Measurements from ENCODE around the gene CEACAM6.
"Not testable (repeated sequence)": the region's sequence is repeated elsewhere in the genome, so short reads cannot be mapped to it uniquely, and the experiment has no call there.

The CEACAM6 gene

GRCh38 chr19:41745756-41746155 is 9.6 kb upstream of the CEACAM6 start:
- Histone ChIP-seq H3K4me1 (ENCODE audit: control extremely low read depth in 1 of 4, control insufficient read depth in 4 of 4, insufficient read depth in 4 of 4, low read length in 3 of 4) (peaks cover 21 to 43% (median 33%) of the 10 kb centered on the region in 4 experiments), H3K36me3 (ENCODE audit: control insufficient read depth in 4 of 4, insufficient read depth in 4 of 4, low read length in 3 of 4) (no peaks in the 10 kb centered on the region), H3K9me3 (ENCODE audit: control extremely low read depth in 1 of 5, control insufficient read depth in 4 of 5, insufficient read depth in 2 of 5, low read depth in 1 of 5, low read length in 4 of 5) (no peaks in the 10 kb centered on the region), H3K4me3 (ENCODE audit: control insufficient read depth in 1 of 7, extremely low read depth in 1 of 7, insufficient read depth in 4 of 7, low read depth in 2 of 7, low read length in 6 of 7) (peak overlapping the region in 1 of 7 experiments; percentile 31), H3K27ac (ENCODE audit: insufficient read depth in 1 of 2, low read depth in 1 of 2, low read length in 2 of 2, poor library complexity in 1 of 2, severe bottlenecking in 2 of 2) (no peak overlapping the region), H3K27me3 (replicated peaks in 2 of 5; ENCODE audit: control insufficient read depth in 4 of 5, insufficient read depth in 5 of 5, low read length in 4 of 5) (peaks cover 0 to 2% (median under 1%) of the 10 kb centered on the region in 5 experiments)
- WGBS (ENCODE audit: insufficient coverage) = 17% methylated on average over 5 of the region's 5 CpGs
- POLR2A ChIA-PET = no interaction called here
- DNase-seq = peak in 2 of 3 donors; percentile 66 to 73
- CTCF ChIA-PET = interaction anchor here (0.7 to 6.1 kb wide), 13 partner anchors 8 to 104 kb away, joined by 3 to 59 read pairs (median 4); partner anchors contain the start of gene CEACAM6

- H3K4me3 ChIP-seq (ENCODE audit: control insufficient read depth in 1 of 7, extremely low read depth in 1 of 7, insufficient read depth in 4 of 7, low read depth in 2 of 7, low read length in 6 of 7) = no peak overlapping the region
- peak; percentile 80 to 88 (median 84) for DNase-seq
- no peaks in the 10 kb centered on the region for H3K9me3 ChIP-seq (ENCODE audit: control extremely low read depth in 1 of 5, control insufficient read depth in 4 of 5, insufficient read depth in 2 of 5, low read depth in 1 of 5, low read length in 4 of 5)
- no peak overlapping the region for H3K27ac ChIP-seq (ENCODE audit: insufficient read depth in 1 of 2, low read depth in 1 of 2, low read length in 2 of 2, poor library complexity in 1 of 2, severe bottlenecking in 2 of 2)
- H3K36me3 ChIP-seq (ENCODE audit: control insufficient read depth in 4 of 4, insufficient read depth in 4 of 4, low read length in 3 of 4) = no peaks in the 10 kb centered on the region
- ChIA-PET POLR2A (no interaction called here), CTCF (interaction anchor here (0.8 to 6.1 kb wide), 14 partner anchors 7 to 105 kb away, joined by 3 to 59 read pairs (median 4); partner anchors contain the start of gene CEACAM6)
- peaks cover 21 to 44% (median 33%) of the 10 kb centered on the region in 4 experiments for H3K4me1 ChIP-seq (ENCODE audit: control extremely low read depth in 1 of 4, control insufficient read depth in 4 of 4, insufficient read depth in 4 of 4, low read length in 3 of 4)
- 28% methylated on average over 4 of the region's 11 CpGs for WGBS (ENCODE audit: insufficient coverage)
- H3K27me3 ChIP-seq (replicated peaks in 2 of 5; ENCODE audit: control insufficient read depth in 4 of 5, insufficient read depth in 5 of 5, low read length in 4 of 5) = peaks cover 0 to 2% (median 2%) of the 10 kb centered on the region in 5 experiments
Measured at GRCh38 chr19:41746593-41747227, 8.6 kb upstream of the CEACAM6 start.

GRCh38 chr19:41748012-41748411 is 7.3 kb upstream of the CEACAM6 start:
- Histone ChIP-seq H3K9me3 (ENCODE audit: control extremely low read depth in 1 of 5, control insufficient read depth in 4 of 5, insufficient read depth in 2 of 5, low read depth in 1 of 5, low read length in 4 of 5) (no peaks in the 10 kb centered on the region), H3K27ac (ENCODE audit: insufficient read depth in 1 of 2, low read depth in 1 of 2, low read length in 2 of 2, poor library complexity in 1 of 2, severe bottlenecking in 2 of 2) (no peak overlapping the region), H3K36me3 (ENCODE audit: control insufficient read depth in 4 of 4, insufficient read depth in 4 of 4, low read length in 3 of 4) (no peaks in the 10 kb centered on the region), H3K27me3 (replicated peaks in 2 of 5; ENCODE audit: control insufficient read depth in 4 of 5, insufficient read depth in 5 of 5, low read length in 4 of 5) (peaks cover 0 to 2% (median 2%) of the 10 kb centered on the region in 5 experiments), H3K4me3 (ENCODE audit: control insufficient read depth in 1 of 7, extremely low read depth in 1 of 7, insufficient read depth in 4 of 7, low read depth in 2 of 7, low read length in 6 of 7) (no peak overlapping the region), H3K4me1 (ENCODE audit: control extremely low read depth in 1 of 4, control insufficient read depth in 4 of 4, insufficient read depth in 4 of 4, low read length in 3 of 4) (peaks cover 23 to 42% (median 32%) of the 10 kb centered on the region in 4 experiments)
- ChIA-PET POLR2A (no interaction called here), CTCF (interaction anchor here (1.1 to 6.1 kb wide), 4 partner anchors 27 to 47 kb away, joined by 3 to 59 read pairs (median 6); no protein-coding TSS in a partner anchor)
- WGBS (ENCODE audit: insufficient coverage) = 73% methylated on average over 3 of the region's 3 CpGs
- DNase-seq = no peak

GRCh38 chr19:41750248-41751134 is 4.8 kb upstream of the CEACAM6 start:
- H3K27me3 ChIP-seq (replicated peaks in 2 of 5; ENCODE audit: control insufficient read depth in 4 of 5, insufficient read depth in 5 of 5, low read length in 4 of 5); POLR2A ChIA-PET; H3K4me3 ChIP-seq (ENCODE audit: control insufficient read depth in 1 of 7, extremely low read depth in 1 of 7, insufficient read depth in 4 of 7, low read depth in 2 of 7, low read length in 6 of 7); H3K9me3 ChIP-seq (ENCODE audit: control extremely low read depth in 1 of 5, control insufficient read depth in 4 of 5, insufficient read depth in 2 of 5, low read depth in 1 of 5, low read length in 4 of 5); DNase-seq; H3K27ac ChIP-seq (ENCODE audit: insufficient read depth in 1 of 2, low read depth in 1 of 2, low read length in 2 of 2, poor library complexity in 1 of 2, severe bottlenecking in 2 of 2); H3K36me3 ChIP-seq (ENCODE audit: control insufficient read depth in 4 of 4, insufficient read depth in 4 of 4, low read length in 3 of 4): not testable (repeated sequence)
- CTCF ChIA-PET = interaction anchor here (0.8 to 7.4 kb wide), 8 partner anchors 15 to 72 kb away, joined by 3 to 124 read pairs (median 20); no protein-coding TSS in a partner anchor
- WGBS (ENCODE audit: insufficient coverage) = 96% methylated on average over 2 of the region's 10 CpGs
- H3K4me1 ChIP-seq (ENCODE audit: control extremely low read depth in 1 of 4, control insufficient read depth in 4 of 4, insufficient read depth in 4 of 4, low read length in 3 of 4) = peaks cover 10 to 18% (median 14%) of the 10 kb centered on the region in 4 experiments

- Histone ChIP-seq H3K4me3 (ENCODE audit: control insufficient read depth in 1 of 7, extremely low read depth in 1 of 7, insufficient read depth in 4 of 7, low read depth in 2 of 7, low read length in 6 of 7) (no peak overlapping the region), H3K36me3 (ENCODE audit: control insufficient read depth in 4 of 4, insufficient read depth in 4 of 4, low read length in 3 of 4) (no peaks in the 10 kb centered on the region)
- WGBS (ENCODE audit: insufficient coverage) = 17% methylated on average over 1 of the region's 12 CpGs
Measured at GRCh38 chr19:41753159-41753558, 2.2 kb upstream of the CEACAM6 start.

GRCh38 chr19:41753936-41754529 is 1.3 kb upstream of the CEACAM6 start:
- H3K9me3 ChIP-seq (ENCODE audit: control extremely low read depth in 1 of 5, control insufficient read depth in 4 of 5, insufficient read depth in 2 of 5, low read depth in 1 of 5, low read length in 4 of 5) = no peaks in the 10 kb centered on the region
- ChIA-PET POLR2A (interaction anchor here (1.2 kb wide), 1 partner anchor 31 kb away, joined by 7 read pairs; no protein-coding TSS in a partner anchor), CTCF (interaction anchor here (0.6 to 7.4 kb wide), 20 partner anchors 9 to 891 kb away, joined by 3 to 124 read pairs (median 6); partner anchors contain the start of gene CEACAM3)
- H3K4me1 ChIP-seq (ENCODE audit: control extremely low read depth in 1 of 4, control insufficient read depth in 4 of 4, insufficient read depth in 4 of 4, low read length in 3 of 4) = peaks cover 3 to 16% (median 8%) of the 10 kb centered on the region in 4 experiments
- no peak overlapping the region for H3K27ac ChIP-seq (ENCODE audit: insufficient read depth in 1 of 2, low read depth in 1 of 2, low read length in 2 of 2, poor library complexity in 1 of 2, severe bottlenecking in 2 of 2)
- WGBS (ENCODE audit: insufficient coverage) = 88% methylated on average over 2 of the region's 4 CpGs
- peak; percentile 39 to 70 (median 65) for DNase-seq
- H3K27me3 ChIP-seq (replicated peaks in 2 of 5; ENCODE audit: control insufficient read depth in 4 of 5, insufficient read depth in 5 of 5, low read length in 4 of 5) = peaks cover 0 to 2% (median 0%) of the 10 kb centered on the region in 5 experiments
- H3K36me3 ChIP-seq (ENCODE audit: control insufficient read depth in 4 of 4, insufficient read depth in 4 of 4, low read length in 3 of 4) = no peaks in the 10 kb centered on the region
- no peak overlapping the region for H3K4me3 ChIP-seq (ENCODE audit: control insufficient read depth in 1 of 7, extremely low read depth in 1 of 7, insufficient read depth in 4 of 7, low read depth in 2 of 7, low read length in 6 of 7)

More at GRCh38 chr19:41753159-41753558, 2.2 kb upstream of the CEACAM6 start:
- H3K4me1 ChIP-seq (ENCODE audit: control extremely low read depth in 1 of 4, control insufficient read depth in 4 of 4, insufficient read depth in 4 of 4, low read length in 3 of 4) = peaks cover 0 to 8% (median 4%) of the 10 kb centered on the region in 4 experiments
- H3K9me3 ChIP-seq (ENCODE audit: control extremely low read depth in 1 of 5, control insufficient read depth in 4 of 5, insufficient read depth in 2 of 5, low read depth in 1 of 5, low read length in 4 of 5) = no peaks in the 10 kb centered on the region
- peak; percentile 59 to 77 (median 70) for DNase-seq
- no peak overlapping the region for H3K27ac ChIP-seq (ENCODE audit: insufficient read depth in 1 of 2, low read depth in 1 of 2, low read length in 2 of 2, poor library complexity in 1 of 2, severe bottlenecking in 2 of 2)
- ChIA-PET POLR2A (interaction anchor here (0.6 to 1.2 kb wide), 2 partner anchors 32 to 313 kb away, joined by 3 to 7 read pairs; no protein-coding TSS in a partner anchor), CTCF (interaction anchor here (0.6 to 7.4 kb wide), 29 partner anchors 8 to 1452 kb away, joined by 3 to 124 read pairs (median 5); partner anchors contain the start of gene CEACAM3)
- H3K27me3 ChIP-seq (replicated peaks in 2 of 5; ENCODE audit: control insufficient read depth in 4 of 5, insufficient read depth in 5 of 5, low read length in 4 of 5) = peaks cover 0 to 2% (median under 1%) of the 10 kb centered on the region in 5 experiments

All from common myeloid progenitor, CD34-positive (primary cell).